Upper lobe of left lung (tissue), 6 donors: Measurements from ENCODE around the gene WIPF2. TPM values are rescaled to one million over a fixed set of nuclear protein-coding genes. Genes with fewer than 3 reads are reported as not detected.

Experiments used
- ATAC-seq, 2 donors: fragments of 200-7000 bp; cut with Tn5 transposase; one replicate each; pipeline ENCODE4 v1.9.1; 2022; ENCODE audit warnings: mild to moderate bottlenecking in 2 of 2, moderate library complexity in 2 of 2; ENCODE audit not compliant: low FRiP score in 2 of 2
- DNase-seq, 2 donors: peaks; one replicate each; pipeline ENCODE4 v3.0.0-alpha.2; 2019 to 2020
- H3K27ac ChIP-seq, 4 donors: fragments of 200-600 bp; sonication (generic); one replicate each; pipeline ENCODE4 v1.5.1; 2016 to 2019
- H3K27me3 ChIP-seq, 4 donors: fragments of 200-600 bp; sonication (generic); one replicate each; pipeline ENCODE4 v1.5.1; 2017 to 2019
- H3K36me3 ChIP-seq, 4 donors: fragments of 200-600 bp; sonication (generic); one replicate each; pipeline ENCODE4 v1.5.1; 2016 to 2019
- H3K4me1 ChIP-seq, 4 donors: fragments of 200-600 bp; sonication (generic); one replicate each; pipeline ENCODE4 v1.5.1; 2018 to 2019
- H3K4me3 ChIP-seq, 4 donors: fragments of 200-600 bp; sonication (generic); one replicate each; pipeline ENCODE4 v1.5.1; 2017 to 2019; ENCODE audit warnings: mild to moderate bottlenecking in 2 of 4, moderate library complexity in 1 of 4
- H3K9me3 ChIP-seq, 4 donors: fragments of 200-600 bp; sonication (generic); one replicate each; pipeline ENCODE4 v1.5.1; 2018 to 2019
- CTCF ChIP-seq, 6 experiments: fragments of 450-650 bp in 4 of 6; fragments of 200-600 bp in 2 of 6; sonication (generic) in 2 of 6; IDR thresholded peaks; one replicate each; pipeline ENCODE4 v1.5.1; 2016 to 2019; ENCODE audit warnings: antibody characterized with exemption in 6 of 6
- EP300 ChIP-seq, 4 donors: sonication (generic); formaldehyde crosslinking; IDR thresholded peaks; one replicate each; pipeline ENCODE4 v1.5.1; 2017; ENCODE audit warnings: antibody characterized with exemption in 4 of 4, control low read depth in 2 of 4
- POLR2A ChIP-seq, 4 donors: fragments of 450-650 bp; IDR thresholded peaks; one replicate each; pipeline ENCODE4 v1.5.1; 2016 to 2017; ENCODE audit warnings: antibody characterized with exemption in 4 of 4, mild to moderate bottlenecking in 2 of 4
- POLR2AphosphoS5 ChIP-seq, 2 donors: sonication (generic); formaldehyde crosslinking; IDR thresholded peaks; one replicate each; pipeline ENCODE4 v1.5.1; 2017; ENCODE audit warnings: antibody characterized with exemption in 2 of 2
- WGBS, 2 donors: methylation state at CpG; one replicate each; pipeline ENCODE4 v1.1.5; 2017 to 2018; 5-methylcytosine and 5-hydroxymethylcytosine counted together
- total RNA-seq, 6 donors: library from RNA; depleted of rRNA in 4 of 6; stranded (reverse); fragments of >200 nt in 4 of 6; gene quantifications; one replicate each; pipeline versions ENCODE4 v1.1.0 to v1.2.1, GENCODE V29; 2016 to 2021
- donor health status: DM: no; HTN: no; CAD: no; lungs with moderate emphysema.
- donor health status: DM: no; HTN: yes; CAD: no; lungs with severe emphysema.

WIPF2 gene
- total RNA-seq, 6 donors from 2014 or later, result 19.9 to 39.8 (median 26.2) TPM

GRCh38 chr17:40259505-40259904, 40.4 kb downstream of the WIPF2 start:
- no peak for ATAC-seq
- Histone ChIP-seq H3K9me3 (no peaks in the 10 kb centered on the region), H3K4me3 (no peak overlapping the region), H3K4me1 (no peaks in the 10 kb centered on the region), H3K27ac (no peak overlapping the region), H3K27me3 (no peaks in the 10 kb centered on the region), H3K36me3 (peaks cover 32 to 80% (median 58%) of the 10 kb centered on the region in 4 donors)
- 93 to 94% methylated on average over 2 of the region's 2 CpGs for WGBS, 2 donors
- DNase-seq, result no peak
- TF ChIP-seq EP300 (IDR thresholded peaks at IDR 0.05) (no peak), POLR2AphosphoS5 (IDR thresholded peaks at IDR 0.05) (no peak), POLR2A (IDR thresholded peaks at IDR 0.05) (no peak), CTCF (IDR thresholded peaks at IDR 0.05) (no peak)

GRCh38 chr17:40260528-40260927, 41.4 kb downstream of the WIPF2 start:
- Histone ChIP-seq H3K4me3 (no peak overlapping the region), H3K4me1 (no peaks in the 10 kb centered on the region), H3K36me3 (peaks cover 38 to 90% (median 69%) of the 10 kb centered on the region in 4 donors), H3K9me3 (no peaks in the 10 kb centered on the region), H3K27me3 (no peaks in the 10 kb centered on the region), H3K27ac (no peak overlapping the region)
- 93 to 95% methylated on average over 7 of the region's 7 CpGs for WGBS, 2 donors
- TF ChIP-seq CTCF (IDR thresholded peaks at IDR 0.05) (no peak), EP300 (IDR thresholded peaks at IDR 0.05) (no peak), POLR2A (IDR thresholded peaks at IDR 0.05) (no peak)
- DNase-seq, result no peak
- ATAC-seq, result no peak

GRCh38 chr17:40264458-40265185, 45.5 kb downstream of the WIPF2 start:
- peaks cover 23 to 94% (median 60%) of the 10 kb centered on the region in 4 donors for H3K36me3 ChIP-seq
- H3K4me1 ChIP-seq, result no peaks in the 10 kb centered on the region
- WGBS, 2 donors, result 90 to 93% methylated on average over 10 to 21 of the region's 21 CpGs
- H3K27ac ChIP-seq, result no peak overlapping the region
- no peak overlapping the region for H3K4me3 ChIP-seq
- peak in 1 of 2 donors; percentile 61 for DNase-seq
- TF ChIP-seq CTCF (IDR thresholded peaks at IDR 0.05) (no peak), POLR2AphosphoS5 (IDR thresholded peaks at IDR 0.05) (no peak), EP300 (IDR thresholded peaks at IDR 0.05) (no peak), POLR2A (IDR thresholded peaks at IDR 0.05) (no peak)
- no peaks in the 10 kb centered on the region for H3K9me3 ChIP-seq
- peak in 1 of 2 donors; percentile 47 for ATAC-seq
- H3K27me3 ChIP-seq, result no peaks in the 10 kb centered on the region

- H3K36me3 ChIP-seq, result peaks cover 22 to 89% (median 56%) of the 10 kb centered on the region in 4 donors
- no peaks in the 10 kb centered on the region for H3K4me1 ChIP-seq
- ATAC-seq (no peak), DNase-seq (no peak)
- H3K9me3 ChIP-seq, result no peaks in the 10 kb centered on the region
- no peak overlapping the region for H3K27ac ChIP-seq
- 95% methylated on average over 5 of the region's 5 CpGs for WGBS, 2 donors
- H3K27me3 ChIP-seq, result no peaks in the 10 kb centered on the region
- no peak overlapping the region for H3K4me3 ChIP-seq
- no peak for TF ChIP-seq POLR2A (IDR thresholded peaks at IDR 0.05)
- TF ChIP-seq EP300 (IDR thresholded peaks at IDR 0.05), result no peak
- TF ChIP-seq CTCF (IDR thresholded peaks at IDR 0.05), result no peak
- TF ChIP-seq POLR2AphosphoS5 (IDR thresholded peaks at IDR 0.05), result no peak
Measured at GRCh38 chr17:40265337-40265736, 46.2 kb downstream of the WIPF2 start.

GRCh38 chr17:40266882-40267281, 47.8 kb downstream of the WIPF2 start:
- no peak overlapping the region for H3K4me3 ChIP-seq
- H3K27ac ChIP-seq, result no peak overlapping the region
- H3K4me1 ChIP-seq, result no peaks in the 10 kb centered on the region
- DNase-seq (no peak), ATAC-seq (no peak)
- H3K36me3 ChIP-seq, result peaks cover 20 to 87% (median 48%) of the 10 kb centered on the region in 4 donors
- no peak for TF ChIP-seq POLR2AphosphoS5 (IDR thresholded peaks at IDR 0.05)
- TF ChIP-seq POLR2A (IDR thresholded peaks at IDR 0.05), result no peak
- TF ChIP-seq EP300 (IDR thresholded peaks at IDR 0.05), result no peak
- no peak for TF ChIP-seq CTCF (IDR thresholded peaks at IDR 0.05)
- no peaks in the 10 kb centered on the region for H3K9me3 ChIP-seq
- 91 to 94% methylated on average over 6 of the region's 6 CpGs for WGBS, 2 donors
- no peaks in the 10 kb centered on the region for H3K27me3 ChIP-seq
